SK-N-SH (cell line): Measurements from ENCODE around the gene ARFGAP1.

Experiments used
- CTCF ChIP-seq: fragments of 200-600 bp; sonication (generic); IDR thresholded peaks from 2 replicates; pipeline ENCODE4 v1.6.1; 2017; ENCODE audit warnings: antibody characterized with exemption, mild to moderate bottlenecking, moderate library complexity
- RCOR1 ChIP-seq: fragments of 150-350 bp; IDR thresholded peaks from 2 replicates; pipeline ENCODE4 v1.6.1; 2017; ENCODE audit warnings: antibody characterized with exemption, low read length
- YY1 ChIP-seq: IDR thresholded peaks from 2 replicates; pipeline ENCODE4 v1.4.0; 2012; ENCODE audit warnings: low read depth, mild to moderate bottlenecking

GRCh38 chr20:63224412-63225081, 48.1 kb upstream of the ARFGAP1 start:
- TF ChIP-seq YY1 (no peak), RCOR1 (no peak), CTCF (peak; percentile 33)
